Glomerular endothelial cell (primary cell): ENCODE results near the gene RHOV. TPM values are rescaled to one million over a fixed set of nuclear protein-coding genes. Genes with fewer than 3 reads are reported as not detected.

Source experiments
- DNase-seq: peaks from one replicate; pipeline ENCODE4 v3.0.0-alpha.2; 2011; ENCODE audit warnings: low read depth, low spot score; ENCODE audit errors: extremely low read depth
- total RNA-seq: library from RNA; depleted of rRNA; stranded (reverse); fragments of >200 nt; gene quantifications from 2 replicates; pipeline ENCODE4 v1.2.3, GENCODE V29; 2015

The RHOV gene
- 0.10 and 0.23 TPM in 2 replicates for total RNA-seq

DNA sequence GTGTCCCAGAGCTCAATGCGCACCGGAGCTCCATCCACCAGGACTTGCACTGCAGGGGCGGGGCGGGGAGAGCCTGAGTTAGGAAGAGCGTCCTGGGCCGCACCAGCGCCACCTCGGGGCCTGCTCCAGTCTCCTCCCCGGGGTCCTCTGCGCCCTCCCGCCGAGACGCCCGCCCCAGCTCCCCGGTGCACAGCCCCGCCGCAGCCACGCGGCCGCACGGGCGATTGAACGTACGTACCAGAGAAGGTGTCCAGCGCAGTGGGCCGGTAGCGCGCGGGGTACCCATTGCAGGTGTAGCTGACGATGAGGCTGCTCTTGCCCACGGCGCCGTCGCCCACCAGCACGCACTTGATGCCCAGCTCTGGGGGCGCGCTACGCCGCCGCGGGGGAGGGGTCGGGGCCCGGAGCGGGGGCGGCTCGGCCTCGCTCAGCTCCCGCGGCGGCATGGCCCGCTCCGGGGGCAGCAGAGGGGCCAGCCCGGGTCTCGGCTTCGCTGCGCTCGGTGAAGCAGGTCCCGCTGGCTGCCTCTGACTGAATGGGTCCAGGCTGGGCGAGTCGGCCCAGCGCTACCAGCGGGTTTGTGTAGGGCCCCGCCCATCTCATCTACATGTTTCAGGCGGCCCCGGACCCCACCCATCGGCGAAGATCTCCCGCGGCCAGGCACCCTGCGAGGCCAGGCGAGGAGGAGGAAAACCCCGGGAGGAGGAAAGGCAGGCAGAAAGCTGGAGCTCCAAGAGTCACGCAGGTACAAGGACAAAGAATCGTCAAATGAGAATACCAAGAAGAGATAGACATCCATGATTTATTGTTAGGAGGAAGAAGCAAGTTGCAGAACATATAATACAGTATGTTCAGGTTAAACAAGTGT lies at the start of gene RHOV:
TSS of gene RHOV (minus strand) at position 541 of the 868 bp plus-strand sequence. CDS start at position 446, 95 bp downstream.
- no peak for DNase-seq

DNA sequence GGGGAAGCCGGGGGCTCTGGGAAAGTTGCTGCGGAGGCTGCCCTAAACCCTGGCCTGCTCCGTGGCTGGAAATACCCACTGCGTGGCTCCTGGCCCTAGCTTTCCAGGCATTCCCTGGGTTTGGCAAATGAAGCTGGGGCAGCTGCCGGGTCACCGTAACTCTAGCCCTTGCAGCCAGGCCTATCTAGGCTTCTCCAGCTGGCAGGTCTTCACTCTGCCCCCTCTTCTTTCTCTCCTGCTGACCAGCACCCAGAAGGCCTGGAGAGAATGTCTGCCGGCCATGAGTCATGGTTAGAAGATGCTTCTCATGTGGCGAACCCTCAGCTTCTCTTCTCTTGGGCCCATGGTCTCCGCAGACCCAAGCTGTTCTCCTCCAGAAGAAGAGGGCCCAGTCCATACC lies 49.5 kb upstream of the RHOV start:
- DNase-seq, result no peak

GRCh38 chr15:40922608-40923005 lies 48.6 kb upstream of the RHOV start:
- no peak for DNase-seq

DNA sequence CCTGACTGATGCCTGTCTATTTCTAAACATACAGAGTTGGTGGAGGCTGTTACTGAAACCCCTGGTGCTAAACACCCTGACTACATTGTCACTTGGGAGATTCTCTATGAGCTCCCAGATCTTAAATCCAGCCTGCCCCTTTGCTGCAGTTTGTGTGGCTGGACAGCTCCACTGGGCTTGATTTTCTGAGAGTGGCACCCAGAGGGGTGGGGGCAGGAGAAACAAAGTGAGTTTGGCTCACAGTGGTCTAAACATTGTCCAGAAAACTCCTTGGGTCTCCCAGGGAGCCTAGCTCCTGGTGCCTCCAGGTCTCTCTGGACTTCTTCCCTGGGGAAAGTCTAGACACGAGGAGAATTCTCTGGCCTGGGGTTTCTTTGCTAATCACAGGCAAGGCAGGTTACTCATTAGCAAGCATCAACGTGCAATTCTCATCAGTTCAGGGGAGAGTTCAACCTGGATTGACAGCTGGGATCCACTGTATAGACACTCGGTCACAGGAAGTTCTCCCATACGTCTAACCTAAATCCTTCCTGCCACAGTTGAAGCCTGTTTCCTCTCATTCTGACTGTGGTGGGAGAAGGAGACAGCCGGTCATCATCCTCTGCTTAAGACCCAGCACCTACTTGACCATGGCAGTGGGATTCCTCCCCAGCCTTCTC lies 48.0 kb upstream of the RHOV start:
- DNase-seq, result no peak

DNA sequence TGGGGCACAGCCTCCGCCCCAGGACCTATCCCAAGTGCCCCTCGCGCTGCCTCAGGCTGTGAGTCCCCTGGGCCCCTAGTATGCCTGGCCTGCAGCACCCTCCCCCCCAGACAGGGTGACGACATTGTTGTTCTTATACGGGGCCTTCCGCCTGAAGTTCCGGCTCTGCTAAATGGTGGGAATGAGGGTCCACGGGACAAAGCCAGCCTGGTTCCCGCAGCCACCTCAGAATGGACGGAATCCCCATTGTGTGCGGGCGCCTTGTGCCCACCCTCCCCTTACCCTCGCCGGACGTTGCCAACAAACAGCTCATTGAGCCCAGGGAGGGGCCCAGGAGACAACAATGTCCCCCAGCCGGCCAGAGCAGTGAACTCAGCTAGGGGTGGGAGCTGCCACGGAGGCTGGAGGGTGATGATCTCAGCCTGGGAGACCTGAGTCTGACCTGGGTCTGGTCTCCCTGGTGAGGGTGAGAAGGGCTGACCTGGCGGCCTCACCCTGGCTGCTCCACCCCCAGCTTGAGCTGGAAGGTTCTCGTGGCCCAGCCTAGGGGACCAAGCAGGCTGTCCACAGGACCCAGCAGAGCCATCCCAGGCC lies 44.9 kb upstream of the RHOV start:
- DNase-seq, result no peak

- DNase-seq, result no peak
These were observed 44.2 kb upstream of the RHOV start for GRCh38 chr15:40918146-40918798.

DNA sequence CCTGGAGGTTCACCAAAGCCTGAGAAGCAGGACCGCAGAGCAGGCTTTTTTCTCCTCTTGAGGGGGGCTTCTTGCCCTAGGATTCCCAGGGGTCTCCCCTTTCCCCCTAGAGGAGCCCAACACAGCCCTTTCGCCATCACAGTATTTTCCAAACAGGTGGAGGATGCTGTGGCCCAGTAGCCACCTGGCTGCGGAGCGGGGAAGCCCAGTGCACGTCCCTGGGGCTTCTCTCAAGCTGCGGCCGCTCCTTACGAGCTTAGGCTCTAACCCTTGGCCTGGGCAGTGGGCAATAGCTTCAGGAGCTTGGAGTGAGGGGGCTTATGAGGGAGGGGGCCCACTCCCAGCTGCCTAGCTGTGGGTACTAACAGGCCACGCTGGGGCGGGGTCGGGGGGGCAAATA lies 43.6 kb upstream of the RHOV start:
- no peak for DNase-seq

- no peak for DNase-seq
These were observed 41.6 kb upstream of the RHOV start for GRCh38 chr15:40915679-40916078.

- DNase-seq, result no peak
These were observed 41.2 kb upstream of the RHOV start for GRCh38 chr15:40915116-40915661.

DNA sequence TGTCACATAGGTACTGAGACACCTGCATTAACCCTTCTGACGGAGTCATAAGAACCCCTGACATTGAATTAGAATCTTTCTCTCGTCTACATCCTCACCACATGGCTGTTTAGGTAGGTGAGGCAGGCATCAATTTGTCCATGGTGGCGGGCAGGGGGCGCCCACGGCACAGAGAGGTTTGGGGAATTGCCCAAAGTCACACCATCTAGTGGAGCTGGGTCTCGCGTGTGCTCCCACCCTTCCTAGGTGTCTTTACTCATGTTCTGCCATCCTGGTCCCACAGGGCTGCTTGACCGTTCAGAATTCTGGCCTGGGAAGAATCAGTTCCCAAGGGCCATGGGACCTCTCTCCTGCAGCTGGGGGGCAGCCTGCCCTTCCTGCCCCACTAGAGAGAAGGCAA lies 40.5 kb upstream of the RHOV start:
- no peak for DNase-seq

DNA sequence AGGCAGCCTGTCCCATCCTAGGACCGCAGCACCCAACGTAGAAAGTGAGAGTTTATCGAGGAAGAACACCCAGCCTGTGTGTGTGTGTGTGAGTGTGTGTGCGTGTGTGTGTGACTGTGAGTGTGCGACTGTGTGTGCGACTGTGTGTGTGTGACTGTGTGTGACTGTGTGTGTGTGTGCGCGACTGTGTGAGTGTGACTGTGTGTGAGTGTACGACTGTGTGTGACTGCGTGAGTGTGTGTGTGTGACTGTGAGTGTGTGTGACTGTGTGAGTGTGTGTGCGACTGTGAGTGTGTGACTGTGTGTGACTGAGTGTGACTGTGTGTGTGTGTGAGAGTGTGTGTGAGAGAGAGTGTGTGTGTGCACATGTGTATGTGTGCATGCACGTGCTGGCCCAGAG lies 40.0 kb upstream of the RHOV start:
- DNase-seq, result no peak

DNA sequence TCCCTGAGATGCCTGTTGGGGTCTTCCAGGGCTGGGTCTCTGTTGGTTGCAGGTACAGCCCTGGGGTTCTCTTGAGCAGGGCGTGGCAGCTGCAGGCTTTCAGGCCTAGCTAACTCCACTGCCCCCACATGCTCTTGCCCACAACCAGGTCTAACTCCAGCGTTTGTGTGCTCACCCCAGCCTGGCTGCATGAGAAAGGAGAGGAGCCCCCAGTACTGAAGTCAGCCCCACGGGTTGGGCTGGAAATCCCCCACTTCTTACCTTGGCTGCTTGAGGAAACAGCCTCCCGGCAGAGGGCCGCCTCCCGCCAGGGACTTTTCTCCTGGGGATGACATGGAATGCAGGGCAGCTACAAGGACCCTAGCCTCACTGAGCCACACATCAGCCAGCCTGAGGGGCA lies 38.4 kb upstream of the RHOV start:
- DNase-seq, result no peak

DNA sequence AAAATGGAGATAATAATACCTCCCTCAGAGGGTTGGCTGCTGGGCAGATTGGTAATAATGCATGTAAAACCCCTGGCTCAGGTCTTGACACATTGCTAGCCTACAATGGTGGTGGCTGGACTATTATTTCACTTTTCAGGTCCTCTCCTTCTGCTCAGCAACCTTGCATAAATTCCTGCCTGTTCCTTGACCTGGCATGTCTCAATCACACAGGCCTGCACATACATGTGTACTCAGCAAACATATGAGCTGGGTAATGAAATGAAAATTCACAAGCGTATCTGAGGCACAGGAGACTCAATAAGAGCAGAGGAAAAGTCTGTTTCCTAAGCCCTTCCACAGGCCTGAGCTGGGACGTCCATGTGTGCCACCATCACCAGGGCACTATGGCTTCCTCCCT lies 37.7 kb upstream of the RHOV start:
- DNase-seq, result no peak

DNA sequence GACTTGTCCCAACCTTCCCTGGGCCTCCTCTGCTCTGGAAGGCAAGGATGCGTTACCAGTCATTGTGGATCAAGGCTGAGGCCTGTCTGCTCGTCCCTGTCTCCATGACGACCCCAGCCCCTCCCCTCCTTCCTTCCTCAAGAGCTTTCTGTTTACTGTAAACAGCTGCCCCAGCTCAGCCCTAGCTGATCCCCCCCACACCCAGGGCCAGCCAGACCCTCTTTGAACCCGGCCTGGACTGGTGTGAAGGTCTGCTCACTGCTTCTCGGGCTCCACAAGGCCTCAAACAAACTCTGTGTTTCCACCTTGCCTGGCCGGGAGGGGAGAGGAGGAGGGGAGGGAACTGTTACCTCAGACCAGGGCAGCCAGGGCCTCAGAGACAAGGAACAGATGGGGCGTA lies 37.1 kb upstream of the RHOV start:
- no peak for DNase-seq

GRCh38 chr15:40909662-40910630 lies 35.9 kb upstream of the RHOV start:
- no peak for DNase-seq

GRCh38 chr15:40908095-40908494 lies 34.1 kb upstream of the RHOV start:
- no peak for DNase-seq

DNA sequence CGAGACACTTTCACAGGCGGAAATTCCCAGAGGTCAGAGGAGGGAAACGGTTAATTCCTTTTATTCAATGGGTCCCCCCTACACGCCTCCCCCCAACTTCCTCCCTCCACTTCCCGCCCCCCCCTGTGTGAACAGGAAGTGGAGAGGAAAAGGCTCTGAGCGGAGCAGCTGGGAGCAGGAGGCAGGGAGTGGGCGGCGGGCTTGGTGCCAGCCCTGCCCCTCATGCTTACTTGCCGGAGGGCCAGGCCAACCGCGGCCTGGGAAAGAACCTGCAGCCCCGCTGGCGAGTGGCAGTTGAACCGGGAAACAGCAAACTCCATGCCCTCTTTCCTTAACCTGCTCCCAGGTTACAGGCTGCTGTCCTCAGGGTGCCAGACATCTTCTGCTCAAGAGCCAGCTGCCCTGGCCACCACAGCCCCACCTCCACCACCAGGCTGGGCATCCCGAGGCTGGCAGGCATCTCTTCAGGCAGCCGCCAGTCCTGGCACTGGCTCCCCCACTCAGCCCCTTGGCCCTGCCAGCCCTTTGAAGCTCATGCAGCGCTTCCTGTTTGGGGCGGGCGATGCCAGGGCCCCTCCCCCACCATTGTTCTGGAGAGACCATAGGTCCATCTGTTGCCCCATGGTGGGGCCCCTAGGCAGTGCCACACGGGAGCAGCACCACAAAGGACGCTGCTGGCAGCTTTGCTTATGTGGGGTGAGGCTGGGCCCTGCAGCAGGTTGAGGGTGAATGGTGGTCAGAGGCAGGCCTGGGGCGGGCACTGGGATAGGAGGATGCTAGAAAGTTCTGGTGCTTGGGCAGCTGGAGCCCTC lies 33.2 kb upstream of the RHOV start:
- no peak for DNase-seq

- DNase-seq, result peak; percentile 93
These were observed 32.3 kb upstream of the RHOV start for GRCh38 chr15:40906091-40906990.
